ENCODE measurements around the gene KRTAP4-2. TPM values are rescaled to one million over a fixed set of nuclear protein-coding genes. Genes with fewer than 3 reads are reported as not detected.

The KRTAP4-2 gene
- total and polyA plus RNA-seq, 2 donors (not counting 3 experiments of a cell fraction or from before 2014, with no cell fraction given): not detected

GRCh38 chr17:41199421-41200078 lies 21.5 kb upstream of the KRTAP4-2 start:
- intact Hi-C loops (cut with micrococcal nuclease): no loop called here
- POLR2A ChIA-PET: no interaction called here

More at GRCh38 chr17:41199421-41200078, 21.5 kb upstream of the KRTAP4-2 start:
- TF ChIP-seq EZH2 (IDR thresholded peaks at IDR 0.05; ENCODE audit: borderline replicate concordance, low read depth, low read length, severe bottlenecking): no peak
- no peak for TF ChIP-seq POLR2A (IDR thresholded peaks at IDR 0.05; ENCODE audit: low read depth, low read length)
- TF ChIP-seq JUN (IDR thresholded peaks at IDR 0.05; ENCODE audit: borderline replicate concordance, insufficient read depth, insufficient read length, low read depth): no peak
- TF ChIP-seq POLR2AphosphoS5 (IDR thresholded peaks at IDR 0.05; ENCODE audit: insufficient read depth, low read depth, low read length): no peak
- TF ChIP-seq FOS (IDR thresholded peaks at IDR 0.05; ENCODE audit: borderline replicate concordance, insufficient read depth, low read length): no peak
- TF ChIP-seq CTCF (IDR thresholded peaks at IDR 0.05; ENCODE audit: extremely low read depth in 1 of 2, insufficient read depth in 1 of 2, low read depth in 1 of 2, low read length in 2 of 2): no peak
- TF ChIP-seq GATA2 (IDR thresholded peaks at IDR 0.05; ENCODE audit: insufficient read depth, insufficient read length, low read depth, low read length): no peak
- no peak for TF ChIP-seq MAX (IDR thresholded peaks at IDR 0.05; ENCODE audit: insufficient read depth, insufficient read length)
- TF ChIP-seq MYC (IDR thresholded peaks at IDR 0.05; ENCODE audit: low read depth, low read length): no peak
- H3K9ac ChIP-seq (replicated peaks; ENCODE audit: extremely low read depth, insufficient read depth, low read length): no peak overlapping the region
- FAIRE-seq: no peak
- no peaks in the 10 kb centered on the region for H3K36me3 ChIP-seq (ENCODE audit: control insufficient read depth in 2 of 2, extremely low read depth in 1 of 2, insufficient read depth in 2 of 2, low read length in 2 of 2)
- no peak for DNase-seq (ENCODE audit: low read depth, low spot score)
- CTCF ChIA-PET: no interaction called here
- no peaks in the 10 kb centered on the region for H4K20me1 ChIP-seq (replicated peaks; ENCODE audit: control insufficient read depth, extremely low read depth, insufficient read depth, low read length)
- no peak overlapping the region for H3K27ac ChIP-seq (ENCODE audit: insufficient read depth, low read depth, low read length)
- H3K4me1 ChIP-seq (ENCODE audit: control insufficient read depth, extremely low read depth, insufficient read depth, low read length): no peaks in the 10 kb centered on the region
- H3K79me2 ChIP-seq (ENCODE audit: control insufficient read depth, insufficient read depth, low read length): no peaks in the 10 kb centered on the region
- H3K9me1 ChIP-seq (replicated peaks; ENCODE audit: control insufficient read depth, extremely low read depth, insufficient read depth, low read length): no peaks in the 10 kb centered on the region
- H3K4me3 ChIP-seq (replicated peaks in 1 of 3; ENCODE audit: insufficient read depth in 1 of 3, low read depth in 1 of 3, low read length in 3 of 3): no peak overlapping the region
- BruUV-seq (replicated peaks): no TSS peak
- no peak overlapping the region for H2AFZ ChIP-seq (ENCODE audit: low read depth, low read length)
- H3K4me2 ChIP-seq (ENCODE audit: insufficient read depth, low read length): no peak overlapping the region
- H3K27me3 ChIP-seq (ENCODE audit: control insufficient read depth in 2 of 2, insufficient read depth in 2 of 2, low read length in 2 of 2): no peaks in the 10 kb centered on the region
- H3K9me3 ChIP-seq (replicated peaks; ENCODE audit: control insufficient read depth, insufficient read depth, low read length): no peaks in the 10 kb centered on the region
- dilution Hi-C loops (cut with MboI; ENCODE audit: extremely low pct_ligation_motif_present, low sequenced_read_pairs): no loop called here
